ENCODE data around the gene ARL13A. TPM values are rescaled to one million over a fixed set of nuclear protein-coding genes. Genes with fewer than 3 reads are reported as not detected.

ARL13A gene
- total RNA-seq, 4 donors from 2014 or later, result not detected

DNA sequence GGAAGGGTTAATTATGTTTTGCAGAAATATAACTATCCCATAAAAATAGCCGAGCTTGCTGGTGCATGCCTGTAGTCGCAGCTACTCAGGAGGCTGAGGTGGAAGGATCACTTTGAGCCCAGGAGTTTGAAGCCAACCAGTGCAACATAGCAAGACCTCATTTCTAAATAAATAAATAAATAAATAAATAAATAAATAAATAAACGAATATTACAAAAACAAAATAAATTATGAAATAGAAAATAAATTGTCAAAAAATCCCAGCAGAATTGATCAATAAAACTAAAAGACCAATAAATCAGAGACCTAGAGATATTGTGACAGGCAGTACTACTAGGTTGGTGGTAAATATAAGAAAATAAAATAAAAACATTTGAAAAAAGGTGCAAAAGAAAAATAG, 6.7 kb upstream of the ARL13A start:
- Histone ChIP-seq H3K9me3 (no peaks in the 10 kb centered on the region), H3K36me3 (no peaks in the 10 kb centered on the region), H3K27me3 (no peaks in the 10 kb centered on the region), H3K4me1 (no peaks in the 10 kb centered on the region), H3K4me3 (no peak overlapping the region), H3K27ac (no peak overlapping the region)
- TF ChIP-seq, protein P1, sequence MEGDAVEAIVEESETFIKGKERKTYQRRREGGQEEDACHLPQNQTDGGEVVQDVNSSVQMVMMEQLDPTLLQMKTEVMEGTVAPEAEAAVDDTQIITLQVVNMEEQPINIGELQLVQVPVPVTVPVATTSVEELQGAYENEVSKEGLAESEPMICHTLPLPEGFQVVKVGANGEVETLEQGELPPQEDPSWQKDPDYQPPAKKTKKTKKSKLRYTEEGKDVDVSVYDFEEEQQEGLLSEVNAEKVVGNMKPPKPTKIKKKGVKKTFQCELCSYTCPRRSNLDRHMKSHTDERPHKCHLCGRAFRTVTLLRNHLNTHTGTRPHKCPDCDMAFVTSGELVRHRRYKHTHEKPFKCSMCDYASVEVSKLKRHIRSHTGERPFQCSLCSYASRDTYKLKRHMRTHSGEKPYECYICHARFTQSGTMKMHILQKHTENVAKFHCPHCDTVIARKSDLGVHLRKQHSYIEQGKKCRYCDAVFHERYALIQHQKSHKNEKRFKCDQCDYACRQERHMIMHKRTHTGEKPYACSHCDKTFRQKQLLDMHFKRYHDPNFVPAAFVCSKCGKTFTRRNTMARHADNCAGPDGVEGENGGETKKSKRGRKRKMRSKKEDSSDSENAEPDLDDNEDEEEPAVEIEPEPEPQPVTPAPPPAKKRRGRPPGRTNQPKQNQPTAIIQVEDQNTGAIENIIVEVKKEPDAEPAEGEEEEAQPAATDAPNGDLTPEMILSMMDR (IDR thresholded peaks at IDR 0.05), result no peak
- no peak for TF ChIP-seq POLR2A (IDR thresholded peaks at IDR 0.05)
- DNase-seq, result no peak

DNA sequence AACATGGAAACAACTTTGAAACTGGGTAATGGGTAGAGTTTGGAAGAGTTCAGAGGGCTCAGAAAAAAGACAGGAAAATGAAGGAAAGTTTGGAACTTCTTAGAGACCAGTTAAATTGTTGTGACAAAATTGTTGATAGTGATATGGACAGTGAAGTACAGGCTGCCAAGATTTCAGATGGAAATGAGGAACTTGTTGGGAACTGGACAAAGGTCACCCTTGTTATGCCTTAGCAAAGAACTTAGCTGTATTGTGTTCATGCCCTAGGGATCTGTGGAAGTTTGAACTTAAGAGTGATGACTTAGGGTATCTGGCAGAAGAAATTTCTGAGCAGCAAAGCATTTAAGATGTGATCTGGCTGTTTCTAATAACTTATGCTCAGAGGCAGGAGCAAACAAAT, 5.1 kb upstream of the ARL13A start:
- TF ChIP-seq POLR2A (IDR thresholded peaks at IDR 0.05), result no peak
- TF ChIP-seq, protein P1 (IDR thresholded peaks at IDR 0.05), result no peak
- Histone ChIP-seq H3K9me3 (no peaks in the 10 kb centered on the region), H3K27ac (no peak overlapping the region), H3K4me3 (no peak overlapping the region), H3K36me3 (no peaks in the 10 kb centered on the region), H3K27me3 (no peaks in the 10 kb centered on the region), H3K4me1 (no peaks in the 10 kb centered on the region)
- DNase-seq, result no peak

DNA sequence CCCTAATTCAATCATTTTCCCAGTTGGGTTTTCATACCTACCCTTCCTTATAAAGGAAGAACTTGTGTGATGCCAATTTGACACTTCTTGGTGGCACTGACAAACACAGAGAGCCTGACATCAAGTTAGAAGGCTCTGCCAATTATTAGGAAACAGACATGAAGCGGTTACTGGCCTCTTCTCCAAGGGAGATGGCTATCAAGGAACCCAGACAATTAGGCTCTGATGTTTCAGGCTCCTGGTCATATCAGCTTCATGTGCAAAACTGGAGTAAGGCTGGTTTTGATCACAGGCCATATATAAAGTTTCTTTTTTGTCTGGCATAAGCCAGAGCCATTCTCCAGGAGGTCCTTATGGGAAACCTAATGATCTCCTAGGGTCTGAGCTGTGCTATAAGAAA, 428 bp downstream of the ARL13A start:
- no peak for DNase-seq
- Histone ChIP-seq H3K36me3 (no peaks in the 10 kb centered on the region), H3K27ac (no peak overlapping the region), H3K4me3 (no peak overlapping the region), H3K27me3 (no peaks in the 10 kb centered on the region), H3K9me3 (no peaks in the 10 kb centered on the region), H3K4me1 (no peaks in the 10 kb centered on the region)
- no peak for TF ChIP-seq POLR2A (IDR thresholded peaks at IDR 0.05)
- TF ChIP-seq, protein P1 (IDR thresholded peaks at IDR 0.05), result no peak

DNA sequence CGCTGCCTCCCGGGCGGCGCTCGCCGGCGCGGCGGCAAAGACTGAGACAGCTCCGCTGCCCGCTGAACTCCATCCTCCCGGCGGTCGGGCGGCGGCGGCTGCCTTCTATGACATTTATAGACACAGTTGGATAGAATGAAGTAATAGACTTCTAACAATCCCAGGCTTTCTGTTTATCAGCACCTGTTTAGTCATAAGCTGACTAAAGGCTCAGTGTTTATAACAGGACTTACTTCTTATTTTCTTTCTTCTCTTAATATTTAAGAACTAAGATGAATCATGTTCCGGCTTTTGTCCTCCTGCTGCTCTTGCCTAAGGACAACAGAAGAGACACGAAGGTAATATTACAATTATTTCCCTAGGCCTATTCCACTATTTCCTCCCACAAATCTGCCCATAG, 3.9 kb downstream of the ARL13A start:
- Histone ChIP-seq H3K27me3 (no peaks in the 10 kb centered on the region), H3K27ac (no peak overlapping the region), H3K9me3 (no peaks in the 10 kb centered on the region), H3K4me3 (no peak overlapping the region), H3K36me3 (no peaks in the 10 kb centered on the region), H3K4me1 (no peaks in the 10 kb centered on the region)
- TF ChIP-seq, protein P1 (IDR thresholded peaks at IDR 0.05), result no peak
- no peak for TF ChIP-seq POLR2A (IDR thresholded peaks at IDR 0.05)
- DNase-seq, result no peak

DNA sequence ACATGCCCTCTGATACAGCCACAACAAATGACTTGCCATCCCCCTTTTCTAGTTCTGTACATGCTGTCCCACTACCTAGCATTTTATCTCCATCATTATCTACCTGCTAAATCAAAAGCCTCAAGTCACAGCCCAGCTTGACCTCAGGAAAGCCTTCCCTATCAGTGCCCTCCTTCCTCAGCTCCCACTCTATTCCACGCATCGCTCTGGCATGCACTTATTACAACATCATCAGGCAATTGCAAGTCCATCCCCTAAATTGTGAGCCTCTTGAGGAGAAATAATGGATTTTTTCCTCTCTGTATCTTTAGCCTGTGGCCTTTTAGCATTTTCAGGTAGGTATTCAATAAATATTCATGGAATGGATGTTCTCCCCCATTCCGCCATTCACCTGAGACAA, 5.7 kb downstream of the ARL13A start:
- no peak overlapping the region for H3K4me3 ChIP-seq
- no peaks in the 10 kb centered on the region for H3K4me1 ChIP-seq
- no peak for DNase-seq
- no peaks in the 10 kb centered on the region for H3K9me3 ChIP-seq
- H3K27me3 ChIP-seq, result no peaks in the 10 kb centered on the region
- H3K27ac ChIP-seq, result no peak overlapping the region
- H3K36me3 ChIP-seq, result no peaks in the 10 kb centered on the region
- no peak for TF ChIP-seq POLR2A (IDR thresholded peaks at IDR 0.05)
- TF ChIP-seq, protein P1 (IDR thresholded peaks at IDR 0.05), result no peak

DNA sequence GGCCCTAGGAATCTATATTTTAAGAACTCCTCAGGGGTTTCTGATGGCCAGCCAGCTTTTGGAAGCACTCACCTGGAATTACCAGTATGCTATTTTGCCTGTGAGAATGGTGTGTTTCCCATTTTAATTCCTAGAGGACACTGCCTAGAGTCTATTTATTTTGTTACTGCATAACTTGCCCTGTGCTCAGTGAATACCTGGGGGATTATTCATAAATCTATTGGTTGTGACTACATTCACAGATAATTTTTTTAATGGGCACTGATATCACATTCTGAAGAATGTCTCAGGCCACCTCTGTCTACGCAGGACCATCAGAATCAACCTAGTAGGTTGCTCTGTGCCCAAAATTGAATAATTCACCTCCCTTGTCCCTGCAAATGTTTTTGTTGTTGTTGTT, 6.7 kb downstream of the ARL13A start:
- Histone ChIP-seq H3K4me3 (no peak overlapping the region), H3K36me3 (no peaks in the 10 kb centered on the region), H3K27me3 (no peaks in the 10 kb centered on the region), H3K9me3 (no peaks in the 10 kb centered on the region), H3K4me1 (no peaks in the 10 kb centered on the region), H3K27ac (no peak overlapping the region)
- TF ChIP-seq, protein P1 (IDR thresholded peaks at IDR 0.05), result no peak
- no peak for TF ChIP-seq POLR2A (IDR thresholded peaks at IDR 0.05)
- no peak for DNase-seq
